ENCODE data around the gene MYBBP1A.
A peak's percentile ranks its signal among the peaks of the same experiment; 100 is the strongest.

The MYBBP1A gene

GRCh38 chr17:4503283-4504025 lies 51.7 kb downstream of the MYBBP1A start:
- DNase-seq (ENCODE audit: low read depth in 3 of 3), result no peak

DNA sequence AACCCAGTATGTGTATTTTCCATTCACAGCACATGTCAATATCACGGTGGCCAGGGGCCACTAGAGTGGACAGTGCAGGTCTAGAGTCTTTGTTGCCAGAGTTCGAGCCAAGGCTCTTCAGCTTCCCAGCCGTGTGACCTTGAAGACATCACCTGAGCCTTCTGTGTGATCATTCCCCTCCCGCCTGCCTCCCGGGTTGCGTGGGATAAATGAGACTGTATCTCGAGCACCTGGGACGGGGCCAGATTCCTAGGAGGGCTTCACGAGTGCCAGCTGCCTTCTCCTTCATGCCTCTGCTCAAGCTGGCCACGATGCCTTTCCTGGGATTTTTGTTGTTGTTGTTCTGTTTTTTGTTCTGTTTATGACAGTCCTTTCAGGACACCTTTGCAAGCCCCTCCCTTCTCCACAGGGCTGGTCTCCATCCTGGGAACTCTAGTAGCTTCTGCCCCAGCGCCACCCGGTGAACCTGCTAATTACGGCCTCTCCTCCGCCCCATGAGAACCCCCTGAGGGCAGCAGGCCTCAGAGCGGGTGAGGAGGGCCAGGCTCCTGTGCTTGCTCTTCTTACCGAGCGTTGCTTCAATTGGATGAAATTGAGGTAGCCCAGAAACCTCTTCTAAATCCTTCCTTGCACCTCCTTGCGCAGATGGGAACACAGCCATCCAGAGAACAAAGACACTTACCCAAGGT lies 52.6 kb downstream of the MYBBP1A start:
- DNase-seq (ENCODE audit: low read depth in 3 of 3), result no peak

DNA sequence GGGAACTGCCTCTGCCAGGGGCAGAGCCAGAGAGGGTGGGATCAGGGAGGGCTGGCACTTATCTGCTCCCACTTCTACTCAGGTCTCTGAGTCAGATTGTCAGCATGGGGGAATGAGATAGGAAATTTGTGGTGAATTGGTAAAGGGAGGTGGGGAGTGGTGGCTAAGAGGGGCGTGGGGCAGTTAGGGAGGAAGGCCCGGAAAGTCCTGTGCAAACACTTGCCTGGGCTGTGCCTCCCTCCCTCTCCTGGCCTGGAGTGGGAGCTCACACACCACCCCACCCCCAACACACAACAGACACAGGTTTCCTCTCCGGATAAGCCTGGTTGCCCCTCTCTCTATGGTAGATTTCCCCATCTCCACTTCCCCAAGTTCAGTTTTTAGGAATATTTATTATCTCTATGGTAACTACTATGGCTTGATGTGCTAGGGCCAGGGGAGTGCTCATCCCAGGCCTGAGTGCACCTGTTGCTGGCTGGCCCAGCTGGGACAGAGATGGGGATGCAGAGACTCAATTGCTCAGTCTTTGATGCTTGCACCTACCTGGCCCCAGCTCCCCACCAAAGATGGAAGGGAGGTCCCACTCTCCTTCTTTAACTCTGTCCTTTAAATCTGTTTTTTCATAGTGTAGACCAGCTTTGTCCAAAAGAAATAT lies 53.8 kb downstream of the MYBBP1A start:
- no peak for DNase-seq (ENCODE audit: low read depth in 3 of 3)

- DNase-seq (ENCODE audit: low read depth in 3 of 3), result no peak
Measured at GRCh38 chr17:4500191-4500571, 55.0 kb downstream of the MYBBP1A start.

GRCh38 chr17:4499431-4500190 lies 55.6 kb downstream of the MYBBP1A start:
- DNase-seq (ENCODE audit: low read depth in 3 of 3), result no peak

GRCh38 chr17:4498461-4499397 lies 56.5 kb downstream of the MYBBP1A start, which contains the start of gene SPNS2:
Gene SPNS2 (plus strand): TSS chr17:4498881. CDS start chr17:4499048, 167 bp downstream.
- DNase-seq (ENCODE audit: low read depth in 3 of 3), result peak in 2 of 3 experiments; percentile 53 to 58

- no peak for DNase-seq (ENCODE audit: low read depth in 3 of 3)
Measured at GRCh38 chr17:4497101-4497824, 57.9 kb downstream of the MYBBP1A start.

DNA sequence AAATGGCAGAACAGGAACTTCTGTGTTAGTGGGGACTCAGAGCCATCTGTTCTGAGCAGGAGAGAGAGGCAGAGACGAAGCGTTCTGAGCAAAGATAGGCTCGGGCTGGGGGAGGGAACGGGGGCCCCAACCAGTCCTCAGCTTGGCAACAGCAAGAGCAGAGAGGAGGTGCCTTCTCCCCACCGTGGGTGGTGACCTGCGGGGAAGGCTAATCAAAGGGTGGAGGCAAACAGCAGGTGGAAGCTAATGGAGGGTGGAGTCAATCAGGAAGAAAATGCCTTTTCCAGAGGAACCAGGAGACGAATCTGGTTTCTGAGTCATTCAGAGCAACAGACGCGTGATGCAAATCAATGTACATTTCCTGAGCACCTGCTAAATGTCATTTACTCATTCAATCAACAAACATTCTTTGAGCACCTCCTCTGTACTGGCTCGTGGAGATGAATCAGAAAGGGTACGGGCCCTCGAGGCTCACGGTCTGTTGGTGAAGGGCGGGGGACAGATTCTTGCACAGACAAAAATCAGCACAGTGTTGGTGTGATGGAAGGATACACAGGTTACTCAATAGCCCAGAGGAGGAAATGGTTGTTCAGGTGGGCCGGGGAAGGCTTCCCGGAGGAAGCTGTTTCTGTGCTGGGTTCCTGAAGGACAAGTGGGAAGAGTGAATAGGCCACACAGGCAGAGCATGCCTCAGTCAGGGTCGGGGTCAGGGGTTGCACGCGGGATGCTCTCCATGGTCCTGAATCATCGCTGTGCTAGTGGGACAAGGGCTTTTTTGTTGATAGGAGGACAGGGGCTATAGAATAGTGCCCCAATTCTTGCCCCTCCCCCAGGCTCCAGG lies 62.2 kb downstream of the MYBBP1A start:
- DNase-seq (ENCODE audit: low read depth in 3 of 3), result no peak

- no peak for DNase-seq (ENCODE audit: low read depth in 3 of 3)
Measured at GRCh38 chr17:4490637-4491061, 64.5 kb downstream of the MYBBP1A start.

- DNase-seq (ENCODE audit: low read depth in 3 of 3), result no peak
Measured at GRCh38 chr17:4490109-4490591, 65.0 kb downstream of the MYBBP1A start.

DNA sequence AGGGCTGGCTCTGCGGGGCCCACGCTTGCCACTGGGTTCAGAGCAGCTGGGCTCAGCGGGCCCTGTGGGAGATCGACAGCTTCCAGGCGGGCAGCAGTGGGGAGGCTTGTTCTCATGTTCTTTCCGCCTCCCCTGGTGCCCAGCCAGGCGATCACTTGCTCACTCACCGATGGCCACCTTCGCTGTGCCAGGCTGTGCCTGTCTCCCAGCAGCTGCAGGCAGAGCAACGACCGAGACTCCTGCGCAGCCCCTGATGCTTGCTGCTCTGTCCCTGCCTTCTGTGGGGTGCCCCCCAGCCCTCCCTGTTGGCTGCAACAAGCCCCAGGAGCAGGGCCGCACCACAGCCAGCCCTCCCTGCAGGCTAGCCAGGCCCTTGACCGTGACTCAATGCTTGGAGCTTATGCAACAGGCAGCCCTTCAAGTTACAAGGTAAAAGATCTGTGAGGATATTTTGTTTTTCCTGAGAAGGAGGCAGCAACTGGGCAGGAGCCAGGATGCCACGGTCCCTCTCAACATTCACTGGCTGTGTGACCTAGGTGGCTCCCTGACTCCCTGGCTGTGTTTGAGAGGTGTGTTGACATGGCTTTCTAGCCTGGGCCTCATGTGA lies 66.1 kb downstream of the MYBBP1A start:
- no peak for DNase-seq (ENCODE audit: low read depth in 3 of 3)
